Stimulated activated CD8-positive, alpha-beta memory T cell treated with anti-CD3 and anti-CD28 coated beads, Interleukin-15, amount 100 ng/mL, for 24 hours (primary cell): ENCODE measurements around the gene SLC17A5.
"Not testable (repeated sequence)": the region's sequence is repeated elsewhere in the genome, so short reads cannot be mapped to it uniquely, and the experiment has no call there.

ENCODE experiments used
- DNase-seq: peaks from one replicate; pipeline ENCODE4 v3.0.0-alpha.2; 2020; ENCODE audit warnings: low read depth

The SLC17A5 gene

GRCh38 chr6:73613806-73614536, 39.8 kb downstream of the SLC17A5 start:
- no peak for DNase-seq

GRCh38 chr6:73612611-73613010, 41.2 kb downstream of the SLC17A5 start:
- no peak for DNase-seq

GRCh38 chr6:73610444-73611275, 43.1 kb downstream of the SLC17A5 start:
- no peak for DNase-seq

GRCh38 chr6:73608761-73609160, 45.0 kb downstream of the SLC17A5 start:
- DNase-seq = no peak

- no peak for DNase-seq
Measured at GRCh38 chr6:73606428-73606827, 47.4 kb downstream of the SLC17A5 start.

GRCh38 chr6:73604461-73604860, 49.3 kb downstream of the SLC17A5 start:
- no peak for DNase-seq

GRCh38 chr6:73604020-73604419, 49.8 kb downstream of the SLC17A5 start:
- DNase-seq = no peak

- no peak for DNase-seq
Measured at GRCh38 chr6:73586416-73586974, 67.3 kb downstream of the SLC17A5 start.

GRCh38 chr6:73585566-73586415, 68.0 kb downstream of the SLC17A5 start:
- DNase-seq = no peak

- DNase-seq = no peak
Measured at GRCh38 chr6:73581293-73581692, 72.5 kb downstream of the SLC17A5 start.

GRCh38 chr6:73580247-73581149, 73.3 kb downstream of the SLC17A5 start:
- peak; percentile 32 for DNase-seq

GRCh38 chr6:73579851-73580246, 73.9 kb downstream of the SLC17A5 start:
- no peak for DNase-seq

GRCh38 chr6:73579389-73579788, 74.4 kb downstream of the SLC17A5 start:
- no peak for DNase-seq

- no peak for DNase-seq
Measured at GRCh38 chr6:73577676-73578075, 76.1 kb downstream of the SLC17A5 start.

GRCh38 chr6:73572531-73572930, 81.3 kb downstream of the SLC17A5 start:
- not testable (repeated sequence) for DNase-seq

GRCh38 chr6:73571218-73572181, 82.3 kb downstream of the SLC17A5 start:
- DNase-seq = not testable (repeated sequence)

GRCh38 chr6:73569121-73569520, 84.7 kb downstream of the SLC17A5 start:
- DNase-seq = no peak

- no peak for DNase-seq
Measured at GRCh38 chr6:73566954-73567591, 86.7 kb downstream of the SLC17A5 start.

- DNase-seq = not testable (repeated sequence)
Measured at GRCh38 chr6:73566486-73566871, 87.3 kb downstream of the SLC17A5 start.
